Stimulated activated CD8-positive, alpha-beta memory T cell treated with anti-CD3 and anti-CD28 coated beads, Interleukin-7, amount 100 ng/mL, for 48 hours (primary cell): ENCODE results near the gene C1QTNF12.

Experiments
- DNase-seq, 2 donors: peaks; one replicate each; pipeline ENCODE4 v3.0.0-alpha.2; 2020; ENCODE audit warnings: low read depth in 1 of 2; ENCODE audit errors: extremely low read depth in 1 of 2

Gene C1QTNF12

GRCh38 chr1:1282998-1283397, 36.5 kb upstream of the C1QTNF12 start:
- peak in 1 of 2 donors; percentile 41 for DNase-seq

- DNase-seq, result peak in 1 of 2 donors; percentile 37
Observed at GRCh38 chr1:1281533-1282321, 35.2 kb upstream of the C1QTNF12 start.

DNA sequence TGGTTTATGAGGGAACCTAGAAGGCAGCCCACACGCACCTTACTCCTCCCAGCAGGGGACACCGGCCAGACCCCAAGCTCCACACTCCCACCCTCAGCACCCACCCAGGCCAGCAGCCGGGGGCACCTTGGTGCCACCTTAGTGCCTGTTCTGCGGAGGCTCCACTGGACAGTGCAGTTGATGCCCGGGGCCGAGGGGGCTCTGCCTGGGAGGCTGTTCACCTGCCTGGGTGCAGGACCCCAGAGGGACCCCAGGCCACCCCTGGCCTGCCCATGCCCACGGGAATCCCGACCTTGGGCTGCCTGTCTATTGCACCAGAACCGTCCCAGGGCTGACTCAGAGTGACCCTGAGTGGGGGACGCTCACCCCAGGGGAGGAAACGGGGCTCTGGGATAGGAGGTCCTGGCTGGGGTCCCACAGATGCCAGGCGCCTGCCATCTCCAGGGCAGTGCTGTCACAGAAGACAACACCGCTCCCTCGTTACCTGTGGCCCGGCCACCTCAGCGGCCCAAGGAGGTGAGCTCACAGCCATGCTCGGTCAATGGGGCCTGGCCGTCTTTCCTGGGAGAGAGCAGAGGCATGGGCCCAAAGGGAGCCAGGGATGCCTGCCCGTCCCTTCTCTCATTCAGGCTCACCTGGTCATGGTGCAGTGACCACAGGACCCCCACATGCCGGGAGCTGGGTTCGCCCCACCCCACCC, 34.4 kb upstream of the C1QTNF12 start:
- no peak for DNase-seq

DNA sequence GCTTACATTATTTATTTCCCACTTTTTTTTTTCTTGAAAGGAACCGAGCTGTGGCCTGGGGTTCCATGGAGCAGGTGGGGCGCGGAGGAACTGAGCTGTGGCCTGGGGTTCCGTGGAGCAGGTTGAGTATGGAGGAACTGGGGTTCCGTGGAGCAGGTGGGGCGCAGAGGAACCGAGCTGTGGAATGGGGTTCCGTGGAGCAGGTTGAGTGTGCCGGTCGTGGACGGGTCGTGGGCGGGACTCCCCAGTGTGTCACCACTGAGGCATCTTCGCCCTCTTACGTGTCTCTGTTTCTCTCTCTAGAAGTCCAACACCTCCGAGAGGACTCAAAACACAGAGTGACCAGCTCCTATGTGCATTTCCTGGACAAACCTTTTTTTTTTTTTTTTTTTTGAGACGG, 32.5 kb upstream of the C1QTNF12 start:
- DNase-seq, result no peak

DNA sequence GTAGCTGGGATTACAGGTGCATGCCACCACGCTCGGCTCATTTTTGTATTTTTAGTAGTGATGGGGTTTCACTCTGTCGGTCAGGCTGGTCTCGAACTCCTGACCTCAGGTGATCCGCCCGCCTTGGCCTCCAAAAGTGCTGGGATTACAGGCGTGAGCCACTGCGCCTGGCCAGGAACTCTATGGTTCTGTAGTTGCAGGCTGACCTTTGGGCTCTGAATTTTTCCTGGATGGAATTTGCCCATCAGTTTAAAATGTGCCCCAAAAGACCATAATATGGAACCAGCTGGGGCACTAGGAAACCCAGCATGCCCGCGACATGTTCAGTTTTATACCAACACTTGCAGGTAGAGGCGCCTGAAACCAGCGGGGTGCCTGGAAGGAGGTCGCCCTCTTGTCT, 32.1 kb upstream of the C1QTNF12 start:
- DNase-seq, result no peak

DNA sequence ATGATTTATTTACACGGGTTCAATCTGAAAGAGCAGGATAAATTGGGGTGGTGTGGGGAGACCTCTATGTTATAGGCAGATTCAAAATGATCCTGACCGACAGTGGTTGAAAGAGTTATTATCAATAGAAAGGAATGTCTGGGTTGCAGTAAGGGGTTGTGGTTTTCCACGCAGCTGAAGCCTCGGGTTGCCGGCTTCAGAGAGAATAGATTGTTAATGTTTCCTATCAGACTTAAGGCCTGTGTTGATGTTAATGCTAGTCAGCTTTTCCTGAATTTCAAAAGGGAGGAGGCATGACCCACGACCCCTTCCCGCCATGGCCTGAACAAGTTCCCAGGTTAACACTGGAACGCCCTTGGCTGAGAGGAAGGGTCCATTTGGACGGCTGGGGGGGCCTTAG, 29.3 kb upstream of the C1QTNF12 start:
- DNase-seq, result no peak

DNA sequence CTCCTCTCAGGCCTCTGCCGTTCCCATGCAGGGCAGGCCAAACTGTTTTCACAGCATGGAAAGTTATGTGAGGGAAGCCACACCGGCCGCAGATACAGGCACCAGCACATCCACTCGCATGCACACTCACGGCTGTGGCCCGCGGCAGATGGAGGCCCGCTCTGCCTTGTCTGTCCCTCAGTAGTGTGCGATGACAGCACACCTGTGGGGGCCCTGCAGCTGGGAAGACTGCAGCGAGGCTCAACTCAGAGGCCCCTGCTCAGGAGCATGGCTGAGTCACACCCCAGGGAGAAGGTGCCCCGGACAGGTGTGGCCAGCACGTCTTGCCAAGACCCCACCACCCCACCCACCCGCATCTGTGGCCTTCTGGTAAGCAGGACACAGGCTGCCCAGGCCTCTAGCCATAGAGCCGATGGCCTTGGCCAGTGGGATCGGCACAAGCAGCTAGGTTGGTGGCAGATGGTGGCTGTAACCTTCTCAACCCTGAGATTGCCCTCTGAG, 28.5 kb upstream of the C1QTNF12 start:
- no peak for DNase-seq

DNA sequence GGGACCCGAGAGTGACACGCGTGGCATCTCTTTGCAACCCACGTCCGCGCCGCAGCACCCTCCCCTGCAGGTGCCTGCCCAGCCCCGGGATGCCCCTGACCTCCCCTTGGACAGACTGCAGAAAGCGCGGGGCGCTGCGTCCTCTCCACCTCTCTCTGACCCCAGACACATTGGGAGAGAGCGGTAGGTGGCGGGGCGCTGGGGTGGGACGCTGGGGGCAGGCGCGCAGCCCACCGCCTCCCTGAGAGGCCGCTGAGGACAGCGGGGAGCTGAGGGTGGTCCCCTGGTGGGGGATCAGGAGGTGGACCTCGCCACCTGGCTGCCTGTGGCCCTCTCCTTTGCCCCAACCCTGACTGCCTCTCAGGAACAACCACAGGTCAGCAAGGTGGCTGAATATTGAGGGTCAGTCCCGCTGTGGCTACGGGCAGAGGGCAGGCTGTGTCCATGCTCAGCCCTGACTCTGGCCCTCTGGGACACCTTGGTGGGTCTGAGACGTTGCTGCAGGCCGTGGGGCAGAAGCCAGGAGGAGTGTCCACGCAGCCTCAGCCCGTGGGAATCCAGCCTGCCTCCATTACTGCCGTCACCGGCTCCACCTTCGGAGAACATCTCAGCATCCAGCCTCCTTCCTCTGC, 27.9 kb upstream of the C1QTNF12 start:
- no peak for DNase-seq

DNA sequence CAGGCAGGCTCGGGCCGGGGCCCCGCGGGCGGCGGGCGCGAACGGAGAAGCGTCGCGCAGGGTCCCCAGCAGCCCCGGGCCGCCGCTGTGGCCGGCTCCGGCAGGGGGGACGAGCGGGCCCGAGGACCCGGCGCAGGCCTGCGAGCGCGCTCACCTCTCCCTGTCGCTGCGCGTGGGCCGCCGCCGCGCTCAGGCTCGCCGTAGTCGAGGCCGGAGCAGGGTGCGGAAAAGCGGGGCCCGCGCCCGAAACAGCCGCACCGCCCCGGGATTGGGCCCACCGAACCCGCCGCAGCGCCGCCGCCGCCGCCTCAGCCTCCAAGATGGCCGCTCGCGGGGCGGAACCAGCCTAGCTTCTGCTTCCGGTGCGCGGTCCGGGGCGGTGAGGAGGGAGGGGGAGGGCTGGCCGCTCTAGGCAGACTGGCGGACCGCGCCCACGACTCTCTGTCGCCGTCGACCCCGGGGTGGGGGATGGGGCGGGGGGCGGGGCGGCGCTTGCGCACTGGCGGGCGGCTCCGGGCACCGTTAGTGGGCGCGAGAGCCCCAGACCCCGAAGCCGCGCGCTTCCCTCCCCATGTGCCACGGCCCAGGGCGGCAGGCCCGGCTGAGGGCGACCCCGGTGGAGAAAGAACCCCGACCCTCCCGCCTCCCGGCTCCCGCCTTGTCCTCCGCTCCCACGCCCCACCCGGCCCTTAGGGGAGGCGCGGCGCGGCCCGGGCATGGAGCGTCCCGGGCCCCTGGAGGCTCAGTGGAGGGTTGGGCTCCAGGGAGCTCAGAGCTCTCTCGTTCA, 27.2 kb upstream of the C1QTNF12 start, which contains the start of gene UBE2J2:
UBE2J2 (minus strand) TSS at position 343 of the 787 bp plus-strand sequence. CDS start 5,862 bp downstream, outside the sequence.
- peak; percentile 86 to 91 for DNase-seq

- DNase-seq, result no peak
Observed at GRCh38 chr1:1273209-1273511, 26.6 kb upstream of the C1QTNF12 start.

- DNase-seq, result no peak
Observed at GRCh38 chr1:1272341-1273208, 26.1 kb upstream of the C1QTNF12 start.

GRCh38 chr1:1270813-1271212, 24.3 kb upstream of the C1QTNF12 start:
- no peak for DNase-seq

DNA sequence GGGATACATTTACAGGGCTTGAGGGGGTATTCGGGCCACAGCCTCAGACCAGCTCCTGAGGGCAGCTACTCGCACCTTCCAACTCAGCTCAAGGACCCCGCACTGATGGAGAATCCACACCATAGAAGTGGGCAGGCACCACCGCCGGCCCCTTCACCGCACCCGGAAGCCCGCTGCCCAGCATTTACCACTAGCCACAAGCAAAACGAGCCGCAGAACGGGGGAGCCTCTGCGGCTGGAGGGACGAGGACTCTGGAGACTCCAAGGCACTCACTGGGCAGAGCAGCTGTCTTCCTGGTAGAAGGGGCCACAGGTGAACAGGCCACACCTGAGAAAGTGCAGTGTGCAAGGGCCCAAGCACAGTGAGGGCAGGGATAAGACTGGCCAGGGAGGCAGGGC, 21.8 kb upstream of the C1QTNF12 start:
- no peak for DNase-seq

DNA sequence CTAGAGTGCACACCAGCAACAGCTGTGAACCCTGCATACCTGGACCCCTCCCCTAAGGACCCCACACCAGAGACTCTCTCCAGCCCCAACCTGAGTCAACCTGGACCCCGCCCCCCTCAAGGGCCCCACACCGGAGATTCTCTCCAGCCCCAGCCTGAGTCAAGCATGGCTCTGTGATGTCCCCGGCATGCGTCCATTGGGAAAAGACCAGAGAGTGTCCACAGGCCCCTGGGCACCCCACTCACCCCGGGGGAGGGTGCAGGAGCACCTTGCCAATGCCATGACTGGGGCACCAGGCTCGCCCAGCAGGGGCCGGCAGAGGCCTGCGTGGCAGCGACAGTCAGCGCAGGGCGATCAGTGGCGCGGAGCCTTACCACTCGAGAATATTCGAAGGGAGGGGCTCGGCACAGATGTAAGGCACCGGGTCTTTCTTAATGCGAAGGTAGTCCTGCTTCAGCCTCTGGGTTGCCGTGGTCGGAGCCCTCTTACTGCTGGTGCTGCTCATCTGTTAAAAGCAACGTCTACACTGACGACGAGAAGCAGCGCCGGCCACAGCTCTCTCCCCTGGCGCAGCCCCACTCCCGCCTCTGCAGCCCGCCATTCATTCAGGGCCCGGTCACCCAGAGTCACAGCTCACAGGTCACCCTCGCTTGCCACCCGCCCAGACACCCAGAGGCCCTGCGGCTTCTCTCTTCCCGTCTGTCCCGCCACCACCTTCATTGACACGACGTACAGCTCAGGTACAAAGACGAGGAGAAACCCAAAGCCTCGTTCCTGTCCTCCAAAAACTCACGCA, 21.2 kb upstream of the C1QTNF12 start:
- DNase-seq, result no peak

GRCh38 chr1:1264868-1265272, 18.3 kb upstream of the C1QTNF12 start:
- DNase-seq, result no peak

GRCh38 chr1:1264026-1264425, 17.5 kb upstream of the C1QTNF12 start:
- no peak for DNase-seq

DNA sequence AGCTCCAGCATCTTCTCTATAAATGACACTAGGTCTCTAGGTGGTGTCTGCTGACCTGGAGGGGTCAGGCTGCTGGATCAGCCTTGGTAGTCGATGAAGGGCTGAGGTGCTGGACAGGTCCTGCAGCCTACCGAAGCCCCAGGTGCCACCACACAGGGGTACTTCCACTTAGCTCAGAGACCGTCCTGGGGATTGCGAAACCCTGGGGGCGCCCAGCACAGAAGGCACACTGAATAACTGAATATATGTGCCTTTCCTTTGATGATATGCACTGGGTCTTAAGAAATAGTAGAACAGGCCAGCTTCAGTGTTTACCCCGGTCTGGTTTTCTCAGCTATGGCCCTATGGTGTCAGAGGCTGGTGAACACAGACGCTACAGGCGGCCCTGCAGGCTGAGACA, 16.2 kb upstream of the C1QTNF12 start:
- no peak for DNase-seq

DNA sequence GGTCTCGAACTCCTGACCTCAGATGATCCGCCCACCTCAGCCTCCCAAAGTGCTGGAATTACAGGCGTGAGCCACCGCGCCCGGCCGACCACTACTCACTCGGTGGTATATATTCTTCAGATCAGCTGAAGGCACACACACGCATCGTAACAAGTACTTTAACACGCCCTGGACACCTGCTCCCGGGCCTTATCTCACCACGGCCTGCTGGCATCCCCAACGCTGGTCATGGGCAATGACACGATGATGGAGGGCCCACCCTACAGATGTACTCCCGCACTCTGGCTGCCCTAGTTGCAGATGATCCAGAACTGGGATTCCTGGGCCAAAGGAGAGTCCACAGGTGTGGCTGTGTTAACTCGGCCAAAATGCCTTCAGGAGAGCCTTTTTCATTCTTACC, 15.5 kb upstream of the C1QTNF12 start:
- no peak for DNase-seq

DNA sequence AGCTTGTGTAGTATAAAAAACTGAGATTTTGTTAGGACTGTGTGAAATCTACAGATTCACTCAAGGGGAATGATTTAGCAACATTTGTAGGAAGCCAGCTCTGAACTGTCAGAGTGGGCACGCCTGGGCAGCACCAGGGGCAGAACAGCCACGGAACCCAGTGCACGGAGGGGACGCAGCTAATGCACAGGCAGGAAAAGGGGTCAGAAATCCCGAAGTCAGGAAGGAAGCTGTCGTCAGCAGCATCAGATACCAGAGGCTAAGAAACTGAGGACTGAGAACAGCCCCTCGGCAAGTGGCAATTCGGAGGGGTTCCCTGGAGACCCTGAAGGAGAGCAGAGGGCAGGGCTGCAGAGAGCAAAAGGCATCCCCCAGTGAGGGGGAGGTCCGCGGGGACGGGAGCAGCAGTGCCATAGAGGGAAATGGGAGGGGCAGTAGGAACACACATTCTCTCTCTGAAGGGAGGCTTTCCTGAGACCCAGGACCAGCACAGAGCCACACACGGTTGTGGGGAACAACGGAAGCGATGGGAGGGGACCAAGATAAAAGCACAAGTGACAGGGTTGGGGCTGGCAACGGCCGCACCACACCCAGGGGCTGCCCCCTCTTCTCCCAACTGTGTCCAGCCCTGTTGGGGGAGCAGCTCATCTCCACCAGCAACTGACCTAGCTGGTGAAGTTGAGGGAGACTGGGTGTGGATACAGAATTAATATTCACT, 14.5 kb upstream of the C1QTNF12 start:
- no peak for DNase-seq
